ENCODE measurements around the gene CCNY. TPM values are rescaled to one million over a fixed set of nuclear protein-coding genes. Genes with fewer than 3 reads are reported as not detected.
A peak's percentile ranks its signal among the peaks of the same experiment; 100 is the strongest.

Gene CCNY
- total RNA-seq, 1 experiment from 2014 or later, result 122 TPM

DNA sequence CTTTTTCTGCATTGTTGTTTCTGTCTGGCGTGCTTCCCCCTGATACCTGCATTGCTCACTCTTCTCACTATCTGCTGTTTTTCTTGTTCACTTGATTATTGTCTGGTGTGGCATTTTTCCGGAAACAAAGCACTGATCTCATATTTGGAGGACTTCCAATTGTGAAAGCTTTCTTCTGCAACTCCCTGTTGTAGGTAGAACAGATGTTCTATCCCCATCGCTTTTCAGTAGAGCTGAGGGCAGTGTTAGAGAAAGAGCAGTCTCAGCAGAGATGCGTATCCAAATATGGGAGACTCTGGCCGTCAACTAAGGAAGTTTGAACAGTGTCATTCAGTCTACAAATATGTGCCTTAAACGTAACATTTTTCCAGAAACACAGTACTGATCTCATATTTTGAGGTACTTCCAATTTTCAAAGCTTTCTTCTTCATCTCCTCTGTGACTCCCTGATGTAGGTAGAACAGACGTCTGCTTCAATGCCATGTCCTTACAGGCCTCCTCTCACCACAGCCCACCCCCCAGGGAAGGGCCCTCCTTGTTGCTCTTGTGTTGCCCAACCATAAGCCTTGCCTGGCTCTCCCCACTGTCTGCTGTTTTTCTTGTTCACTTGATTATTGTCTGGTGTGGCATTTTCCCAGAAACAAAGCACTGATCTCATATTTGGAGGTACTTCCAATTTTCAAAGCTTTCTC is 241.8 kb downstream of the CCNY start:
- Mint-ChIP-seq H3K4me1 (ENCODE audit: low read depth, unreplicated experiment) (no peaks in the 10 kb centered on the region), H3K9me3 (ENCODE audit: unreplicated experiment) (no peaks in the 10 kb centered on the region), H3K4me3 (ENCODE audit: unreplicated experiment) (no peak overlapping the region), H3K36me3 (ENCODE audit: insufficient read depth, unreplicated experiment) (peaks cover 23% of the 10 kb centered on the region), H3K27ac (ENCODE audit: unreplicated experiment) (no peak overlapping the region), H3K27me3 (ENCODE audit: insufficient read depth, unreplicated experiment) (peaks cover 2% of the 10 kb centered on the region)
- H3K4me3 ChIP-seq (ENCODE audit: low read depth, low read length), result no peak overlapping the region
- H3K4me1 ChIP-seq, result no peaks in the 10 kb centered on the region
- no peaks in the 10 kb centered on the region; the same call in none of the 2 replicates for H3K36me3 ChIP-seq (ENCODE audit: control insufficient read depth, insufficient read depth, low read length)
- peak in 1 of 2 experiments; percentile 7 for DNase-seq
- ChIA-PET CTCF (interaction anchor here (0.6 to 1.7 kb wide), 2 partner anchors 15 to 338 kb away, joined by 3 to 4 read pairs; no protein-coding TSS in a partner anchor), POLR2A (no interaction called here)
- no peaks in the 10 kb centered on the region for H3K9me3 ChIP-seq
- intact Hi-C loops (cut with micrococcal nuclease; ENCODE audit: unreplicated experiment), result no loop called here
- no peaks in the 10 kb centered on the region for H3K27me3 ChIP-seq (replicated peaks; ENCODE audit: control insufficient read depth, insufficient read depth, low read length)
- TF ChIP-seq, protein P1, sequence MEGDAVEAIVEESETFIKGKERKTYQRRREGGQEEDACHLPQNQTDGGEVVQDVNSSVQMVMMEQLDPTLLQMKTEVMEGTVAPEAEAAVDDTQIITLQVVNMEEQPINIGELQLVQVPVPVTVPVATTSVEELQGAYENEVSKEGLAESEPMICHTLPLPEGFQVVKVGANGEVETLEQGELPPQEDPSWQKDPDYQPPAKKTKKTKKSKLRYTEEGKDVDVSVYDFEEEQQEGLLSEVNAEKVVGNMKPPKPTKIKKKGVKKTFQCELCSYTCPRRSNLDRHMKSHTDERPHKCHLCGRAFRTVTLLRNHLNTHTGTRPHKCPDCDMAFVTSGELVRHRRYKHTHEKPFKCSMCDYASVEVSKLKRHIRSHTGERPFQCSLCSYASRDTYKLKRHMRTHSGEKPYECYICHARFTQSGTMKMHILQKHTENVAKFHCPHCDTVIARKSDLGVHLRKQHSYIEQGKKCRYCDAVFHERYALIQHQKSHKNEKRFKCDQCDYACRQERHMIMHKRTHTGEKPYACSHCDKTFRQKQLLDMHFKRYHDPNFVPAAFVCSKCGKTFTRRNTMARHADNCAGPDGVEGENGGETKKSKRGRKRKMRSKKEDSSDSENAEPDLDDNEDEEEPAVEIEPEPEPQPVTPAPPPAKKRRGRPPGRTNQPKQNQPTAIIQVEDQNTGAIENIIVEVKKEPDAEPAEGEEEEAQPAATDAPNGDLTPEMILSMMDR (IDR thresholded peaks at IDR 0.05; ENCODE audit: insufficient read depth in 1 of 2, low read depth in 1 of 2, low read length in 1 of 2, severe bottlenecking in 1 of 2, unreplicated experiment in 1 of 2), result no peak
- no TSS peak for BruUV-seq (replicated peaks)

DNA sequence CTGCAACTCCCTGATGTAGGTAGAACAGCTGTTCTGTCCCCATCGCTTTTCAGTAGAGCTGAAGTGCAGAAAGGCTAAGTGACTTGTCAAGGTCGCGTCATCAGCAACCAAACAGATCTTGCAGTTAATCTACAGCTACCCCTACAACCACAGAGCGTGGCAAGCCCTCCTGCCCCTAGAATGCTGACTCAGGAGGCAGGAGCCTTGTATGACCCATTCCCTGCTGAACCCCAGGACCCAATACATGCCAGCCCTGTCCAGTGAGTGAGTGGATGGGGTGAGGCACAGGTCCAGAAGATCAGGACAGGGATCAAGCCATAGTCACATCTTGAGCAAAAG is 242.3 kb downstream of the CCNY start:
- H3K36me3 Mint-ChIP-seq (ENCODE audit: insufficient read depth, unreplicated experiment), result peaks cover 18% of the 10 kb centered on the region
- H3K9me3 Mint-ChIP-seq (ENCODE audit: unreplicated experiment), result no peaks in the 10 kb centered on the region
- Histone ChIP-seq H3K27me3 (replicated peaks; ENCODE audit: control insufficient read depth, insufficient read depth, low read length) (no peaks in the 10 kb centered on the region), H3K9me3 (no peaks in the 10 kb centered on the region), H3K36me3 (ENCODE audit: control insufficient read depth, insufficient read depth, low read length) (no peaks in the 10 kb centered on the region; the same call in none of the 2 replicates), H3K4me1 (no peaks in the 10 kb centered on the region), H3K4me3 (ENCODE audit: low read depth, low read length) (no peak overlapping the region)
- H3K27me3 Mint-ChIP-seq (ENCODE audit: insufficient read depth, unreplicated experiment), result peaks cover 2% of the 10 kb centered on the region
- BruUV-seq (replicated peaks), result no TSS peak
- no peak overlapping the region for H3K27ac Mint-ChIP-seq (ENCODE audit: unreplicated experiment)
- CTCF ChIA-PET, result interaction anchor here (1.7 kb wide), 1 partner anchor 16 kb away, joined by 3 read pairs; no protein-coding TSS in a partner anchor
- no peak overlapping the region for H3K4me3 Mint-ChIP-seq (ENCODE audit: unreplicated experiment)
- H3K4me1 Mint-ChIP-seq (ENCODE audit: low read depth, unreplicated experiment), result no peaks in the 10 kb centered on the region
- peak in 1 of 2 experiments; percentile 9 for DNase-seq
- intact Hi-C loops (cut with micrococcal nuclease; ENCODE audit: unreplicated experiment), result no loop called here
- TF ChIP-seq, protein P1 (IDR thresholded peaks at IDR 0.05; ENCODE audit: insufficient read depth in 1 of 2, low read depth in 1 of 2, low read length in 1 of 2, severe bottlenecking in 1 of 2, unreplicated experiment in 1 of 2), result no peak
- POLR2A ChIA-PET, result no interaction called here

DNA sequence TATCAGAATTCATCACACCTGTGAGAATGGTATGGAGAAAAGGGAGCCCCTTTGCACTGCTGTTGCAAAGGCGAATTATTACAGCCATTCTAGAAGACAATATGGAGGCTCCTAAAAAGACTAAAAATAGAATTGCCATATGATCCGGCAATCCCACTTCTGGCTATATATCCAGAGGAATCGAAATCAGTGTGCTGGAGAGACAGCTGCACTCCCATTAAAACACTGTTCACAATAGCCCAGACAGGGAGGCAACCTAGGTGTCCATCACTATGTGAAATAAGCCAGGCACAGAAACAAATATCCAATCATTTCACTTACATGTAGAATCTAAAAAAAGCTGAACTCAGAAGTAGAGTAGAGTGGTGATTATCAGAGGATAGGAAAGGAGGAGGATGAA is 242.8 kb downstream of the CCNY start:
- TF ChIP-seq, protein P1 (IDR thresholded peaks at IDR 0.05; ENCODE audit: insufficient read depth in 1 of 2, low read depth in 1 of 2, low read length in 1 of 2, severe bottlenecking in 1 of 2, unreplicated experiment in 1 of 2), result no peak
- Histone ChIP-seq H3K4me3 (ENCODE audit: low read depth, low read length) (no peak overlapping the region), H3K27me3 (replicated peaks; ENCODE audit: control insufficient read depth, insufficient read depth, low read length) (no peaks in the 10 kb centered on the region), H3K36me3 (ENCODE audit: control insufficient read depth, insufficient read depth, low read length) (no peaks in the 10 kb centered on the region; the same call in none of the 2 replicates), H3K9me3 (no peaks in the 10 kb centered on the region), H3K4me1 (no peaks in the 10 kb centered on the region)
- no peaks in the 10 kb centered on the region for H3K9me3 Mint-ChIP-seq (ENCODE audit: unreplicated experiment)
- ChIA-PET POLR2A (no interaction called here), CTCF (interaction anchor here (1.7 kb wide), 1 partner anchor 16 kb away, joined by 3 read pairs; no protein-coding TSS in a partner anchor)
- intact Hi-C loops (cut with micrococcal nuclease; ENCODE audit: unreplicated experiment), result no loop called here
- no TSS peak for BruUV-seq (replicated peaks)
- H3K27me3 Mint-ChIP-seq (ENCODE audit: insufficient read depth, unreplicated experiment), result peaks cover 2% of the 10 kb centered on the region
- no peak overlapping the region for H3K27ac Mint-ChIP-seq (ENCODE audit: unreplicated experiment)
- H3K36me3 Mint-ChIP-seq (ENCODE audit: insufficient read depth, unreplicated experiment), result peaks cover 16% of the 10 kb centered on the region
- no peak overlapping the region for H3K4me3 Mint-ChIP-seq (ENCODE audit: unreplicated experiment)
- no peaks in the 10 kb centered on the region for H3K4me1 Mint-ChIP-seq (ENCODE audit: low read depth, unreplicated experiment)
- DNase-seq, result peak in 1 of 2 experiments; percentile 1

Measured in Caco-2 (cell line).